ENCODE measurements around the gene SPINK5. TPM values are rescaled to one million over a fixed set of nuclear protein-coding genes. Genes with fewer than 3 reads are reported as not detected.

The SPINK5 gene
- total RNA-seq, 1 donor from 2014 or later = 12.9 TPM

- TF ChIP-seq CTCF (conservative IDR thresholded peaks at IDR 0.05) = no peak
- Mint-ChIP-seq H3K4me3 (no peak overlapping the region), H3K9me3 (no peaks in the 10 kb centered on the region), H3K27ac (ENCODE audit: unreplicated experiment) (no peak overlapping the region), H3K36me3 (ENCODE audit: low read depth) (peaks cover 7% of the 10 kb centered on the region), H3K4me1 (peaks cover 4% of the 10 kb centered on the region), H3K27me3 (ENCODE audit: low read depth) (no peaks in the 10 kb centered on the region)
- no peak for DNase-seq (ENCODE audit: low read depth, low spot score)
Observed at GRCh38 chr5:148135091-148136048, 71.6 kb downstream of the SPINK5 start.

GRCh38 chr5:148140846-148141245, 77.1 kb downstream of the SPINK5 start:
- no peak overlapping the region for H3K4me3 Mint-ChIP-seq
- H3K36me3 Mint-ChIP-seq (ENCODE audit: low read depth) = peaks cover 7% of the 10 kb centered on the region
- no peak overlapping the region for H3K27ac Mint-ChIP-seq (ENCODE audit: unreplicated experiment)
- no peak for TF ChIP-seq CTCF (conservative IDR thresholded peaks at IDR 0.05)
- H3K27me3 Mint-ChIP-seq (ENCODE audit: low read depth) = no peaks in the 10 kb centered on the region
- peaks cover 8% of the 10 kb centered on the region for H3K9me3 Mint-ChIP-seq
- peaks cover 7% of the 10 kb centered on the region for H3K4me1 Mint-ChIP-seq
- no peak for DNase-seq (ENCODE audit: low read depth, low spot score)

GRCh38 chr5:148141645-148142044, 77.9 kb downstream of the SPINK5 start:
- Mint-ChIP-seq H3K4me1 (peaks cover 7% of the 10 kb centered on the region), H3K9me3 (peaks cover 8% of the 10 kb centered on the region), H3K4me3 (no peak overlapping the region), H3K27me3 (ENCODE audit: low read depth) (no peaks in the 10 kb centered on the region), H3K36me3 (ENCODE audit: low read depth) (peaks cover 7% of the 10 kb centered on the region), H3K27ac (ENCODE audit: unreplicated experiment) (no peak overlapping the region)
- DNase-seq (ENCODE audit: low read depth, low spot score) = no peak
- no peak for TF ChIP-seq CTCF (conservative IDR thresholded peaks at IDR 0.05)

GRCh38 chr5:148145916-148146315, 82.1 kb downstream of the SPINK5 start:
- Mint-ChIP-seq H3K36me3 (ENCODE audit: low read depth) (no peaks in the 10 kb centered on the region), H3K4me3 (no peak overlapping the region), H3K27ac (ENCODE audit: unreplicated experiment) (no peak overlapping the region), H3K4me1 (peaks cover 4% of the 10 kb centered on the region), H3K9me3 (peaks cover 8% of the 10 kb centered on the region), H3K27me3 (ENCODE audit: low read depth) (no peaks in the 10 kb centered on the region)
- DNase-seq (ENCODE audit: low read depth, low spot score) = no peak
- no peak for TF ChIP-seq CTCF (conservative IDR thresholded peaks at IDR 0.05)

GRCh38 chr5:148146487-148146886, 82.7 kb downstream of the SPINK5 start:
- Mint-ChIP-seq H3K27me3 (ENCODE audit: low read depth) (no peaks in the 10 kb centered on the region), H3K4me1 (peaks cover 4% of the 10 kb centered on the region), H3K4me3 (no peak overlapping the region), H3K27ac (ENCODE audit: unreplicated experiment) (no peak overlapping the region), H3K9me3 (peaks cover 8% of the 10 kb centered on the region), H3K36me3 (ENCODE audit: low read depth) (no peaks in the 10 kb centered on the region)
- DNase-seq (ENCODE audit: low read depth, low spot score) = no peak
- TF ChIP-seq CTCF (conservative IDR thresholded peaks at IDR 0.05) = no peak

Measured in neural crest cell (in vitro differentiated cells).